ENCODE data around the gene MAGEF1.

DNA sequence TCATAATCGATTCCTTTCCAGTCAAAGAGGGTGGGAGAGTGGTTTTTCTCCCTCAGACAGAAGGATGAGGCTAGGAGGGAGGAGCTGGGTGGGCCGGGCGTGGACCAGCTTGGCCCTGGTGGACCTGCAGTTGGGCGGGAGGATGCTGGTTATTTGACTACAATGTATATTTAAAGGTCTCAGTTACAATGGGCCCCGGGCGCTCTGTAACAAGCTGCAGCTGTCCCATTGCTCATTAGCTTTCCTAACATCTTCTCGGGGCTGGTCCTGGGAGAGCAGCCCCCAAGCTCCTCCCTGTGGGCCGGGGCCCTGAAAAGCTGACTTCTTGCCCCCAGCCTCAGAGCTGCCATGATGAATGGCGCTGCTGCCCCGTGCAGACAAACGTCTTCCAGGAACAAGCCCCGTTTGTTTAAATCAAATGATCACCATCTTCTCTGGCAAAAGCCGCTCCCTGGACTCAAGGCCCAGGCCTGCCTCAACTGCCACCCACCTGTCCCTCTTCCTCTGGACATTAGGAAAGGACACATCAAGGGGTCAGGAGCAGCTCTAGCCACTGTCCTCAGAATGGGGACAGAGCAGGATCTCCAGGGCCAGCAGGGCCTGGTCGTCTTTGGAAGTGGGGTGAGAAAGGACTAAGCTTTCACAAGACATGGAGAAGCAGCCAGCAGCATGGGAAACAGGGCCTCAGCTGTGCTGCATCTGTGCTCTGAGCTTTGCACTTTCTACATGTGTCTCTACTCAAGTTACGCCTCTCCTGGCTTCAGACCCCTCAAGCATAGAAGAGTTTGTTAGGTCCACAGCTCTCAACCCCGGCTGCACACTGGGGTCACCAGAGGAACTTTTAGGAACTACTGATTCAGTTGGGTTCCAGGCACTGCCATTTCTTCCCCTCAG lies 38.6 kb downstream of the MAGEF1 start:
- TF ChIP-seq, protein P1, sequence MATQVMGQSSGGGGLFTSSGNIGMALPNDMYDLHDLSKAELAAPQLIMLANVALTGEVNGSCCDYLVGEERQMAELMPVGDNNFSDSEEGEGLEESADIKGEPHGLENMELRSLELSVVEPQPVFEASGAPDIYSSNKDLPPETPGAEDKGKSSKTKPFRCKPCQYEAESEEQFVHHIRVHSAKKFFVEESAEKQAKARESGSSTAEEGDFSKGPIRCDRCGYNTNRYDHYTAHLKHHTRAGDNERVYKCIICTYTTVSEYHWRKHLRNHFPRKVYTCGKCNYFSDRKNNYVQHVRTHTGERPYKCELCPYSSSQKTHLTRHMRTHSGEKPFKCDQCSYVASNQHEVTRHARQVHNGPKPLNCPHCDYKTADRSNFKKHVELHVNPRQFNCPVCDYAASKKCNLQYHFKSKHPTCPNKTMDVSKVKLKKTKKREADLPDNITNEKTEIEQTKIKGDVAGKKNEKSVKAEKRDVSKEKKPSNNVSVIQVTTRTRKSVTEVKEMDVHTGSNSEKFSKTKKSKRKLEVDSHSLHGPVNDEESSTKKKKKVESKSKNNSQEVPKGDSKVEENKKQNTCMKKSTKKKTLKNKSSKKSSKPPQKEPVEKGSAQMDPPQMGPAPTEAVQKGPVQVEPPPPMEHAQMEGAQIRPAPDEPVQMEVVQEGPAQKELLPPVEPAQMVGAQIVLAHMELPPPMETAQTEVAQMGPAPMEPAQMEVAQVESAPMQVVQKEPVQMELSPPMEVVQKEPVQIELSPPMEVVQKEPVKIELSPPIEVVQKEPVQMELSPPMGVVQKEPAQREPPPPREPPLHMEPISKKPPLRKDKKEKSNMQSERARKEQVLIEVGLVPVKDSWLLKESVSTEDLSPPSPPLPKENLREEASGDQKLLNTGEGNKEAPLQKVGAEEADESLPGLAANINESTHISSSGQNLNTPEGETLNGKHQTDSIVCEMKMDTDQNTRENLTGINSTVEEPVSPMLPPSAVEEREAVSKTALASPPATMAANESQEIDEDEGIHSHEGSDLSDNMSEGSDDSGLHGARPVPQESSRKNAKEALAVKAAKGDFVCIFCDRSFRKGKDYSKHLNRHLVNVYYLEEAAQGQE (IDR thresholded peaks at IDR 0.05; ENCODE audit: unreplicated experiment), result no peak
- TF ChIP-seq, protein P2, sequence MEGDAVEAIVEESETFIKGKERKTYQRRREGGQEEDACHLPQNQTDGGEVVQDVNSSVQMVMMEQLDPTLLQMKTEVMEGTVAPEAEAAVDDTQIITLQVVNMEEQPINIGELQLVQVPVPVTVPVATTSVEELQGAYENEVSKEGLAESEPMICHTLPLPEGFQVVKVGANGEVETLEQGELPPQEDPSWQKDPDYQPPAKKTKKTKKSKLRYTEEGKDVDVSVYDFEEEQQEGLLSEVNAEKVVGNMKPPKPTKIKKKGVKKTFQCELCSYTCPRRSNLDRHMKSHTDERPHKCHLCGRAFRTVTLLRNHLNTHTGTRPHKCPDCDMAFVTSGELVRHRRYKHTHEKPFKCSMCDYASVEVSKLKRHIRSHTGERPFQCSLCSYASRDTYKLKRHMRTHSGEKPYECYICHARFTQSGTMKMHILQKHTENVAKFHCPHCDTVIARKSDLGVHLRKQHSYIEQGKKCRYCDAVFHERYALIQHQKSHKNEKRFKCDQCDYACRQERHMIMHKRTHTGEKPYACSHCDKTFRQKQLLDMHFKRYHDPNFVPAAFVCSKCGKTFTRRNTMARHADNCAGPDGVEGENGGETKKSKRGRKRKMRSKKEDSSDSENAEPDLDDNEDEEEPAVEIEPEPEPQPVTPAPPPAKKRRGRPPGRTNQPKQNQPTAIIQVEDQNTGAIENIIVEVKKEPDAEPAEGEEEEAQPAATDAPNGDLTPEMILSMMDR (conservative IDR thresholded peaks at IDR 0.05; ENCODE audit: low read depth in 2 of 2), result no peak
- TF ChIP-seq EZH2 (IDR thresholded peaks at IDR 0.05; ENCODE audit: low read depth, unreplicated experiment) (no peak), EZH2phosphoT487 (IDR thresholded peaks at IDR 0.05; ENCODE audit: unreplicated experiment) (no peak)
